ELF-1 (cell line): ENCODE measurements around the gene ZC3H4.
A peak's percentile ranks its signal among the peaks of the same experiment; 100 is the strongest.

Experiments
- DNase-seq: peaks from one replicate; pipeline ENCODE4 v3.0.0-alpha.2; 2016; ENCODE audit warnings: low read depth, low spot score

ZC3H4 gene

DNA sequence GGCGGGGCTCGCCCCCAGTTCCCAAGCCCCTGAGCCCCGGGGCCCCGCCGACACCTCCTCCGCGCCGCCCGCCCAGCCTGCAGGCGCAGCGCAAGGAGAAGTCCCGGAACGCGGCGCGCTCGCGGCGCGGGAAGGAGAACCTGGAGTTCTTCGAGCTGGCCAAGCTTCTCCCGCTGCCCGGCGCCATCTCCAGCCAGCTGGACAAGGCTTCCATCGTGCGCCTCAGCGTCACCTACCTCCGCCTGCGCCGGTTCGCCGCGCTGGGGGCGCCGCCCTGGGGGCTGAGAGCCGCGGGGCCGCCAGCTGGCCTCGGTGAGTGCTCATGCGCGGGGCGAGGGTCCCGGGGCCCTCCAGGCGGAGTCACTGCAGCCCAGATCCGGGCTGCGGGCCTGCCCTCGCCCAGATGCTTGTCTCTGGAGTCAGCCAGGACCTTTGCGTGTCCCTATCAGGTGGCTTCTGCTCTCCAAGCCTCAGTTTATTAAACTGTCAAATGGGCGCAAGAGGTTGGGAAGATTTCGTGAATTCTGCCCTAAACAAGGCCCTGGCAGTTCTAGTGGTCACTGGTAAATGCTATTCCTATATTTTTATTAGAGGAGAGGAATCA lies 91.9 kb downstream of the ZC3H4 start:
- peak; percentile 56 for DNase-seq

DNA sequence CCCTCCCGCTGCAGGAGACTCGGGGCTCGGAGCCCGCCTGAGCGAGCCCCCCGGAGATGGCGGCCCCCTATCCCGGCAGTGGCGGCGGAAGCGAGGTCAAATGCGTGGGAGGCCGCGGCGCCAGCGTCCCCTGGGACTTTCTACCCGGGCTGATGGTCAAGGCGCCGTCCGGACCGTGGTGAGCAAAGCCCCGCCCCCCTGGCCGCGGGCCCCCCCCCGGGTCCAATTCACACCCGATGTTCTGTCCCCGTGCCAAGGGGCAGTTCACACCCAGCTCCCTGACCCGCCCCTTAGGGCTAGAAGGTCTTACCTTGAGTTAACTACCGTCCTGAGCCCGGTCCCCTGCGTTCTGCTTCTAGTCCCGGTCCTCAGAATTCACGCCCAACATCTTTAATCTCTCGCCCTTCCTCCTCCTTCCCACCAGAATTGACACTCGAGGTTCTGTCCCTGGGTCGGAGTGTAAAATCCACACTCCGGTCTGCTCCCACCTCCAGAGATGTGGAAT lies 92.5 kb downstream of the ZC3H4 start:
- DNase-seq = no peak

GRCh38 chr19:47020132-47020805 lies 93.3 kb downstream of the ZC3H4 start:
- no peak for DNase-seq

GRCh38 chr19:47019431-47020041 lies 94.0 kb downstream of the ZC3H4 start, which contains the start of gene NPAS1:
NPAS1 (plus strand) TSS chr19:47019837; CDS start chr19:47021048, 1,211 bp downstream.
- DNase-seq = peak; percentile 57

GRCh38 chr19:47018923-47019322 lies 94.7 kb downstream of the ZC3H4 start:
- no peak for DNase-seq
